Panc1 (cell line): ENCODE measurements around the gene NAA40. TPM values are rescaled to one million over a fixed set of nuclear protein-coding genes. Genes with fewer than 3 reads are reported as not detected.

Experiments used
- ATAC-seq: fragments of 200-7000 bp; cut with Tn5 transposase; 2 replicates; pipeline ENCODE4 v1.9.1; 2020; ENCODE audit warnings: mild to moderate bottlenecking, moderate library complexity
- BruUV-seq: library from RNA; stranded (reverse); fragments of 400-500 nt; replicated peaks from 2 replicates; lab custom pipeline; 2021; lab: Mats Ljungman, UMichigan
- CTCF ChIA-PET: fragments of 300-600 bp; sonication (Branson Sonifier 250); formaldehyde crosslinking; loops from one replicate; lab custom pipeline; 2022; ENCODE audit warnings: antibody characterized with exemption; lab: Charles Lee
- POLR2A ChIA-PET: fragments of 300-600 bp; sonication (Branson Sonifier 250); formaldehyde crosslinking; loops from one replicate; lab custom pipeline; 2022; ENCODE audit warnings: antibody characterized with exemption; lab: Charles Lee
- DNase-seq: peaks from one replicate; pipeline ENCODE4 v3.0.0-alpha.2; 2010; ENCODE audit warnings: low read depth, low spot score
- H3K27ac ChIP-seq: 2 replicates; pipeline ENCODE4 v1.5.1; 2011; ENCODE audit warnings: mild to moderate bottlenecking, low read length, inconsistent platforms
- H3K27me3 ChIP-seq: fragments of 200-500 bp; sonication (Bioruptor generic); 2 replicates; pipeline ENCODE4 v1.6.0; 2014; ENCODE audit warnings: low read length, inconsistent platforms; ENCODE audit not compliant: control insufficient read depth, insufficient read depth
- H3K36me3 ChIP-seq: fragments of 200-500 bp; sonication (Bioruptor generic); 2 replicates; pipeline ENCODE4 v1.5.1; 2014; ENCODE audit warnings: inconsistent platforms, mild to moderate bottlenecking, low read length, moderate library complexity; ENCODE audit not compliant: control insufficient read depth, insufficient read depth
- H3K4me1 ChIP-seq: 2 replicates; pipeline ENCODE4 v1.5.1; 2011; ENCODE audit warnings: inconsistent platforms, mild to moderate bottlenecking, low read length, moderate library complexity; ENCODE audit not compliant: control insufficient read depth, insufficient read depth
- H3K4me3 ChIP-seq, 2 experiments: 2 replicates each; pipeline ENCODE4 v1.5.1; 2011 to 2012; ENCODE audit warnings: low read depth in 2 of 2, low read length in 2 of 2, mild to moderate bottlenecking in 2 of 2, inconsistent platforms in 1 of 2, moderate library complexity in 1 of 2
- H3K9me3 ChIP-seq: fragments of 200-500 bp; sonication (Bioruptor generic); 2 replicates; pipeline ENCODE4 v1.5.1; 2014; ENCODE audit warnings: low read depth, mild to moderate bottlenecking, inconsistent platforms, low read length, moderate library complexity; ENCODE audit not compliant: control insufficient read depth, insufficient read depth
- CTCF ChIP-seq: fragments of 450-650 bp; IDR thresholded peaks from 2 replicates; pipeline ENCODE4 v1.5.1; 2017; ENCODE audit warnings: mild to moderate bottlenecking
- REST ChIP-seq, 2 experiments: IDR thresholded peaks; 2 replicates each; pipeline ENCODE4 v1.6.1; 2011 to 2012; ENCODE audit warnings: low read depth in 2 of 2, control low read depth in 1 of 2, low read length in 1 of 2, mild to moderate bottlenecking in 1 of 2, moderate library complexity in 1 of 2; ENCODE audit not compliant: insufficient read depth in 1 of 2
- TCF7L2 ChIP-seq: IDR thresholded peaks from 2 replicates; pipeline ENCODE4 v1.6.1; 2011; ENCODE audit warnings: mild to moderate bottlenecking, low read depth, low read length, inconsistent platforms
- in situ Hi-C: cut with HindIII; loops from 2 replicates; pipeline ENCODE4 v1.10.0; 2016; ENCODE audit warnings: low sequenced_read_pairs, low pct_unique_long_range_greater_than_20kb
- intact Hi-C: fragments of 100-400 bp; cut with micrococcal nuclease; formaldehyde crosslinking; loops from one replicate; pipeline ENCODE4 v1.10.0; 2022; ENCODE audit not compliant: unreplicated experiment
- total RNA-seq: library from RNA; stranded (reverse); gene quantifications from one replicate; pipeline ENCODE4 v1.2.1, GENCODE V29; 2021; ENCODE audit not compliant: unreplicated experiment

The NAA40 gene
- total RNA-seq, 1 experiment from 2014 or later = 43.2 TPM

- 0 out of 2 replicates have a peak, but pooled peaks cover under 1% of the 10 kb centered on the region for H3K36me3 ChIP-seq
- H3K4me1 ChIP-seq = peaks cover 15% of the 10 kb centered on the region
- H3K9me3 ChIP-seq = no peaks in the 10 kb centered on the region
- DNase-seq (no peak), ATAC-seq (no peak)
- intact Hi-C loops = no loop called here
- in situ Hi-C loops = no loop called here
- BruUV-seq = no TSS peak
- POLR2A ChIA-PET = no interaction called here
- no peaks in the 10 kb centered on the region for H3K27me3 ChIP-seq
- CTCF ChIA-PET = interaction anchor here (0.6 kb wide), 1 partner anchor 11 kb away, joined by 5 read pairs; no protein-coding TSS in a partner anchor
- TF ChIP-seq CTCF (no peak), REST (IDR thresholded peaks at IDR 0.05; ENCODE audit: insufficient read depth in 1 of 2, low read depth in 2 of 2, low read length in 1 of 2) (no peak)
- H3K4me3 ChIP-seq = no peak overlapping the region
- H3K27ac ChIP-seq = no peak overlapping the region
Measured at GRCh38 chr11:63890368-63890767, 48.4 kb upstream of the NAA40 start.

- Histone ChIP-seq H3K9me3 (no peaks in the 10 kb centered on the region), H3K27me3 (no peaks in the 10 kb centered on the region), H3K4me3 (no peak overlapping the region), H3K27ac (no peak overlapping the region), H3K4me1 (peaks cover 10% of the 10 kb centered on the region), H3K36me3 (peaks cover 2% of the 10 kb centered on the region; the same call in 1 of the 2 replicates)
- TF ChIP-seq TCF7L2 = no peak
- TF ChIP-seq REST (IDR thresholded peaks at IDR 0.05; ENCODE audit: insufficient read depth in 1 of 2, low read depth in 2 of 2, low read length in 1 of 2) = peak; percentile 73 to 76; a peak in 3 of 4 replicates
- intact Hi-C loops = no loop called here
- in situ Hi-C loops = no loop called here
- ATAC-seq = no peak
- DNase-seq = no peak
- ChIA-PET CTCF (no interaction called here), POLR2A (no interaction called here)
- BruUV-seq = no TSS peak
Measured at GRCh38 chr11:63892228-63892627, 46.6 kb upstream of the NAA40 start.
